Activated CD8-positive, alpha-beta T cell treated with anti-CD3 and anti-CD28 coated beads, Interleukin-2, amount 10 ng/mL, durations not matched to agents 7 days and 5 days (primary cell): Measurements from ENCODE around the gene TYROBP. TPM values are rescaled to one million over a fixed set of nuclear protein-coding genes. Genes with fewer than 3 reads are reported as not detected.
"Not testable (repeated sequence)": the region's sequence is repeated elsewhere in the genome, so short reads cannot be mapped to it uniquely, and the experiment has no call there.

Experiments used
- ATAC-seq: fragments of 150-1000 bp; cut with Tn5 transposase; one replicate; pipeline ENCODE4 v1.10.0; 2021; ENCODE audit warnings: moderate library complexity
- CTCF ChIA-PET: fragments of 350-600 bp; sonication (Branson Sonifier 250); formaldehyde crosslinking; loops from one replicate; lab custom pipeline; 2021; ENCODE audit warnings: antibody characterized with exemption; lab: Charles Lee
- POLR2A ChIA-PET: fragments of 350-600 bp; sonication (Branson Sonifier 250); formaldehyde crosslinking; loops from one replicate; lab custom pipeline; 2021; ENCODE audit warnings: antibody characterized with exemption; lab: Charles Lee
- DNase-seq: peaks from one replicate; pipeline ENCODE4 v3.0.0-alpha.2; 2020
- H3K27ac Mint-ChIP-seq: one replicate; pipeline ENCODE4 v1.8.0; 2021; ENCODE audit warnings: mild to moderate bottlenecking, mixed read lengths
- H3K27me3 Mint-ChIP-seq: one replicate; pipeline ENCODE4 v1.8.0; 2021; ENCODE audit warnings: low read depth, mixed read lengths
- H3K36me3 Mint-ChIP-seq: one replicate; pipeline ENCODE4 v1.8.0; 2021; ENCODE audit warnings: low read depth, mixed read lengths
- H3K4me1 Mint-ChIP-seq: one replicate; pipeline ENCODE4 v1.8.0; 2021; ENCODE audit warnings: low read depth, mixed read lengths
- H3K4me3 Mint-ChIP-seq: one replicate; pipeline ENCODE4 v1.8.0; 2021; ENCODE audit warnings: mild to moderate bottlenecking, mixed read lengths
- H3K9me3 Mint-ChIP-seq: one replicate; pipeline ENCODE4 v1.8.0; 2022; ENCODE audit warnings: mixed read lengths; ENCODE audit not compliant: insufficient read depth
- total RNA-seq, 2 experiments: library from RNA; stranded (reverse); gene quantifications; one replicate each; pipeline ENCODE4 v1.2.3, GENCODE V29; 2021

TYROBP gene
- total RNA-seq, 2 experiments from 2014 or later, result 0.52 to 0.71 TPM

- peaks cover 33% of the 10 kb centered on the region for H3K4me1 Mint-ChIP-seq
- POLR2A ChIA-PET, result interaction anchor here (0.7 to 3.2 kb wide), 9 partner anchors 28 to 283 kb away, joined by 3 to 22 read pairs (median 4); partner anchors contain the start of genes LIN37, NFKBID, SDHAF1 and ZNF146
- no peaks in the 10 kb centered on the region for H3K9me3 Mint-ChIP-seq
- peak overlapping the region; percentile 74 for H3K4me3 Mint-ChIP-seq
- H3K27me3 Mint-ChIP-seq, result peaks cover 2% of the 10 kb centered on the region
- H3K27ac Mint-ChIP-seq, result peak overlapping the region; percentile 91
- no peaks in the 10 kb centered on the region for H3K36me3 Mint-ChIP-seq
- peak; percentile 100 for DNase-seq
- ATAC-seq, result peak; percentile 96
- CTCF ChIA-PET, result interaction anchor here (0.6 to 3.9 kb wide), 39 partner anchors 10 to 283 kb away, joined by 3 to 95 read pairs (median 5); partner anchors contain the start of genes APLP1, COX6B1, IGFLR1 and KIRREL2
Measured at GRCh38 chr19:35931161-35931873, 23.2 kb upstream of the TYROBP start.

- ATAC-seq (no peak), DNase-seq (no peak)
- Mint-ChIP-seq H3K9me3 (peaks cover 8% of the 10 kb centered on the region), H3K4me3 (peak overlapping the region; percentile 45), H3K4me1 (peaks cover 29% of the 10 kb centered on the region), H3K27me3 (peaks cover 4% of the 10 kb centered on the region), H3K27ac (peak overlapping the region; percentile 89), H3K36me3 (peaks cover 9% of the 10 kb centered on the region)
- POLR2A ChIA-PET, result interaction anchor here (1.0 to 3.2 kb wide), 5 partner anchors 12 to 58 kb away, joined by 3 to 22 read pairs (median 4); partner anchors contain the start of gene NFKBID
- CTCF ChIA-PET, result interaction anchor here (1.1 to 3.9 kb wide), 4 partner anchors 9 to 47 kb away, joined by 4 to 24 read pairs (median 9); no protein-coding TSS in a partner anchor
Measured at GRCh38 chr19:35929876-35930275, 21.8 kb upstream of the TYROBP start.

- DNase-seq (no peak), ATAC-seq (no peak)
- Mint-ChIP-seq H3K27ac (peak overlapping the region; percentile 63), H3K4me3 (no peak overlapping the region), H3K27me3 (peaks cover 2% of the 10 kb centered on the region), H3K4me1 (peaks cover 29% of the 10 kb centered on the region), H3K9me3 (peaks cover 8% of the 10 kb centered on the region), H3K36me3 (peaks cover 9% of the 10 kb centered on the region)
- CTCF ChIA-PET, result interaction anchor here (2.1 to 3.9 kb wide), 2 partner anchors 25 to 45 kb away, joined by 14 to 24 read pairs; no protein-coding TSS in a partner anchor
- POLR2A ChIA-PET, result interaction anchor here (1.6 to 3.2 kb wide), 2 partner anchors 25 to 28 kb away, joined by 5 to 22 read pairs; partner anchors contain the start of gene NFKBID
Measured at GRCh38 chr19:35928507-35928906, 20.4 kb upstream of the TYROBP start.

GRCh38 chr19:35925501-35925900 is 17.4 kb upstream of the TYROBP start:
- no peak for DNase-seq
- no peak overlapping the region for H3K4me3 Mint-ChIP-seq
- ATAC-seq, result no peak
- CTCF ChIA-PET, result interaction anchor here (2.6 to 2.8 kb wide), 2 partner anchors 10 to 44 kb away, joined by 7 read pairs; no protein-coding TSS in a partner anchor
- peaks cover 9% of the 10 kb centered on the region for H3K36me3 Mint-ChIP-seq
- peaks cover 12% of the 10 kb centered on the region for H3K4me1 Mint-ChIP-seq
- no peak overlapping the region for H3K27ac Mint-ChIP-seq
- H3K9me3 Mint-ChIP-seq, result peaks cover 8% of the 10 kb centered on the region
- peaks cover 2% of the 10 kb centered on the region for H3K27me3 Mint-ChIP-seq
- POLR2A ChIA-PET, result interaction anchor here (1.2 to 1.4 kb wide), 2 partner anchors 22 to 25 kb away, joined by 3 to 4 read pairs; partner anchors contain the start of gene NFKBID

GRCh38 chr19:35921012-35921411 is 12.9 kb upstream of the TYROBP start:
- CTCF ChIA-PET, result interaction anchor here (0.7 to 1.2 kb wide), 2 partner anchors 8 to 10 kb away, joined by 4 to 5 read pairs; no protein-coding TSS in a partner anchor
- H3K4me3 Mint-ChIP-seq, result no peak overlapping the region

GRCh38 chr19:35919306-35919705 is 11.2 kb upstream of the TYROBP start:
- Mint-ChIP-seq H3K4me3 (no peak overlapping the region), H3K36me3 (no peaks in the 10 kb centered on the region), H3K27ac (no peak overlapping the region), H3K27me3 (no peaks in the 10 kb centered on the region), H3K9me3 (no peaks in the 10 kb centered on the region), H3K4me1 (peaks cover 1% of the 10 kb centered on the region)
- ChIA-PET CTCF (no interaction called here), POLR2A (no interaction called here)
- DNase-seq (no peak), ATAC-seq (no peak)

More at GRCh38 chr19:35921012-35921411, 12.9 kb upstream of the TYROBP start:
- Mint-ChIP-seq H3K27me3 (peaks cover 2% of the 10 kb centered on the region), H3K4me1 (no peaks in the 10 kb centered on the region), H3K36me3 (peaks cover 7% of the 10 kb centered on the region), H3K27ac (no peak overlapping the region), H3K9me3 (peaks cover 6% of the 10 kb centered on the region)
- DNase-seq (no peak), ATAC-seq (no peak)
- POLR2A ChIA-PET, result no interaction called here

- Mint-ChIP-seq H3K9me3 (no peaks in the 10 kb centered on the region), H3K27me3 (no peaks in the 10 kb centered on the region), H3K36me3 (no peaks in the 10 kb centered on the region), H3K27ac (no peak overlapping the region), H3K4me1 (peaks cover 10% of the 10 kb centered on the region), H3K4me3 (no peak overlapping the region)
- ChIA-PET POLR2A (no interaction called here), CTCF (interaction anchor here (1.3 to 2.4 kb wide), 2 partner anchors 11 to 16 kb away, joined by 5 to 7 read pairs; no protein-coding TSS in a partner anchor)
- DNase-seq (no peak), ATAC-seq (no peak)
Measured at GRCh38 chr19:35915443-35915842, 7.3 kb upstream of the TYROBP start.

GRCh38 chr19:35913589-35913988 is 5.5 kb upstream of the TYROBP start:
- Mint-ChIP-seq H3K27me3 (no peaks in the 10 kb centered on the region), H3K4me3 (no peak overlapping the region), H3K27ac (no peak overlapping the region), H3K36me3 (no peaks in the 10 kb centered on the region), H3K4me1 (peaks cover 23% of the 10 kb centered on the region), H3K9me3 (no peaks in the 10 kb centered on the region)
- POLR2A ChIA-PET, result no interaction called here
- CTCF ChIA-PET, result interaction anchor here (0.6 to 0.9 kb wide), 3 partner anchors 17 to 216 kb away, joined by 3 to 4 read pairs (median 3); no protein-coding TSS in a partner anchor
- DNase-seq (no peak), ATAC-seq (no peak)

- POLR2A ChIA-PET, result no interaction called here
Measured at GRCh38 chr19:35911790-35912189, 3.7 kb upstream of the TYROBP start.

GRCh38 chr19:35911173-35911572 is 3.1 kb upstream of the TYROBP start:
- DNase-seq (no peak), ATAC-seq (no peak)
- Mint-ChIP-seq H3K27me3 (no peaks in the 10 kb centered on the region), H3K36me3 (no peaks in the 10 kb centered on the region), H3K27ac (no peak overlapping the region), H3K4me1 (peaks cover 37% of the 10 kb centered on the region), H3K9me3 (no peaks in the 10 kb centered on the region), H3K4me3 (no peak overlapping the region)
- CTCF ChIA-PET, result interaction anchor here (0.9 to 2.0 kb wide), 2 partner anchors 20 kb away, joined by 5 to 6 read pairs; no protein-coding TSS in a partner anchor
- POLR2A ChIA-PET, result no interaction called here

More at GRCh38 chr19:35911790-35912189, 3.7 kb upstream of the TYROBP start:
- H3K36me3 Mint-ChIP-seq, result no peaks in the 10 kb centered on the region
- DNase-seq (no peak), ATAC-seq (peak; percentile 35)
- CTCF ChIA-PET, result interaction anchor here (0.7 to 2.0 kb wide), 2 partner anchors 18 to 19 kb away, joined by 4 to 6 read pairs; no protein-coding TSS in a partner anchor
- no peaks in the 10 kb centered on the region for H3K27me3 Mint-ChIP-seq
- H3K9me3 Mint-ChIP-seq, result no peaks in the 10 kb centered on the region
- H3K4me3 Mint-ChIP-seq, result no peak overlapping the region
- peaks cover 36% of the 10 kb centered on the region for H3K4me1 Mint-ChIP-seq
- H3K27ac Mint-ChIP-seq, result peak overlapping the region; percentile 25

- CTCF ChIA-PET, result interaction anchor here (0.9 kb wide), 1 partner anchor 21 kb away, joined by 5 read pairs; no protein-coding TSS in a partner anchor
- H3K27me3 Mint-ChIP-seq, ATAC-seq, POLR2A ChIA-PET, H3K36me3 Mint-ChIP-seq, H3K27ac Mint-ChIP-seq, DNase-seq, H3K4me3 Mint-ChIP-seq, H3K9me3 Mint-ChIP-seq: not testable (repeated sequence)
- H3K4me1 Mint-ChIP-seq, result peaks cover 36% of the 10 kb centered on the region
Measured at GRCh38 chr19:35910355-35910754, 2.3 kb upstream of the TYROBP start.
